ENCODE measurements around the gene PRR23E.

PRR23E gene

DNA sequence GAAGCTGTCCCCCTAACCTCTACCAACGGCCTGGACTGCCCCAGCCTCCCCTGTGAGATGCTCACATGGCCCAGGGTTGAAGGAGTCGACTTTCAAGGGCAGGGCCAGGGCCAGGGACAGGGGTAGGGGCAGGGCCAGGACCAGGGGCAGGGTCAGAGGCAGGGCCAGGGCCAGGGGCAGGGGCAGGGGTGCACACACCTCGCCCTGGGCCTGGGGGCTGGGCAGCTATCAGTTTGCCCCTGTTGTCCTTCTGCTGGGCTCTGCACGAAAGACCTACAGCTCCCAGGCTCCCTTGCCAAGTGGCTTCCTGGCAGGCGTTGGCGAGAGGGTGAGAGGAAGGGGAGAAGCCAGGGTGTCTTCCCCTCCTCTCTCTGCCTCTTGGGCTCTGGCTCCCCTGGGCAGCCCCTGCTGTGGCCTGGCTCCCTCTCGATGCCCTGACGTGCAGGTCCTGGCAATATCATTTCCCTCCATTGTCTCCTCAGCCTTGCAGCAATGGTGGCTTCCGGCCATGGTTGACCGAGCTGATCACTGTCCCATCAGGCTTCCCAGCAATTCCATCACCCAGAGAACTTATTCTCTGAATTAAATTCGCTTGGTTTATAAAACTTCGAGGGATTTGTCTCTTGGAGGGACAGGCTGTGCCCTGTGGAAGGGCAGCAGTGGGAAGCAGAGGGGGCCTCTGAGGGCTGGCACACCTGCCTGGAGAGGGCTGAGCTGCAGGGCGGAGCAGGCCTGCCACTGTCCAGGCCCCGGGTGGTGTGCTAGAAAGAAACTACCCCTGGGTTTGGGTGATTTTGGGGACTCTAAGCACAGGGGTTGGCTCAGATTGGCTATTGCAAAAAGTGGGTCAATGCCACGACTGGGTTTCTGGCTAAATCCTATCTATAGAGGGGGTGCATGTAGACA, 13.9 kb downstream of the PRR23E start:
- DNase-seq (ENCODE audit: low spot score), result no peak
- TF ChIP-seq, protein P1, sequence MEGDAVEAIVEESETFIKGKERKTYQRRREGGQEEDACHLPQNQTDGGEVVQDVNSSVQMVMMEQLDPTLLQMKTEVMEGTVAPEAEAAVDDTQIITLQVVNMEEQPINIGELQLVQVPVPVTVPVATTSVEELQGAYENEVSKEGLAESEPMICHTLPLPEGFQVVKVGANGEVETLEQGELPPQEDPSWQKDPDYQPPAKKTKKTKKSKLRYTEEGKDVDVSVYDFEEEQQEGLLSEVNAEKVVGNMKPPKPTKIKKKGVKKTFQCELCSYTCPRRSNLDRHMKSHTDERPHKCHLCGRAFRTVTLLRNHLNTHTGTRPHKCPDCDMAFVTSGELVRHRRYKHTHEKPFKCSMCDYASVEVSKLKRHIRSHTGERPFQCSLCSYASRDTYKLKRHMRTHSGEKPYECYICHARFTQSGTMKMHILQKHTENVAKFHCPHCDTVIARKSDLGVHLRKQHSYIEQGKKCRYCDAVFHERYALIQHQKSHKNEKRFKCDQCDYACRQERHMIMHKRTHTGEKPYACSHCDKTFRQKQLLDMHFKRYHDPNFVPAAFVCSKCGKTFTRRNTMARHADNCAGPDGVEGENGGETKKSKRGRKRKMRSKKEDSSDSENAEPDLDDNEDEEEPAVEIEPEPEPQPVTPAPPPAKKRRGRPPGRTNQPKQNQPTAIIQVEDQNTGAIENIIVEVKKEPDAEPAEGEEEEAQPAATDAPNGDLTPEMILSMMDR (IDR thresholded peaks at IDR 0.05; ENCODE audit: extremely low read depth, missing control alignments), result no peak

GRCh38 chr3:127207727-127208482, 15.0 kb downstream of the PRR23E start:
- TF ChIP-seq, protein P1 (IDR thresholded peaks at IDR 0.05; ENCODE audit: extremely low read depth, missing control alignments), result no peak
- no peak for DNase-seq (ENCODE audit: low spot score)

- TF ChIP-seq, protein P1 (IDR thresholded peaks at IDR 0.05; ENCODE audit: extremely low read depth, missing control alignments), result no peak
- DNase-seq (ENCODE audit: low spot score), result no peak
Observed at GRCh38 chr3:127208483-127209100, 15.7 kb downstream of the PRR23E start.

DNA sequence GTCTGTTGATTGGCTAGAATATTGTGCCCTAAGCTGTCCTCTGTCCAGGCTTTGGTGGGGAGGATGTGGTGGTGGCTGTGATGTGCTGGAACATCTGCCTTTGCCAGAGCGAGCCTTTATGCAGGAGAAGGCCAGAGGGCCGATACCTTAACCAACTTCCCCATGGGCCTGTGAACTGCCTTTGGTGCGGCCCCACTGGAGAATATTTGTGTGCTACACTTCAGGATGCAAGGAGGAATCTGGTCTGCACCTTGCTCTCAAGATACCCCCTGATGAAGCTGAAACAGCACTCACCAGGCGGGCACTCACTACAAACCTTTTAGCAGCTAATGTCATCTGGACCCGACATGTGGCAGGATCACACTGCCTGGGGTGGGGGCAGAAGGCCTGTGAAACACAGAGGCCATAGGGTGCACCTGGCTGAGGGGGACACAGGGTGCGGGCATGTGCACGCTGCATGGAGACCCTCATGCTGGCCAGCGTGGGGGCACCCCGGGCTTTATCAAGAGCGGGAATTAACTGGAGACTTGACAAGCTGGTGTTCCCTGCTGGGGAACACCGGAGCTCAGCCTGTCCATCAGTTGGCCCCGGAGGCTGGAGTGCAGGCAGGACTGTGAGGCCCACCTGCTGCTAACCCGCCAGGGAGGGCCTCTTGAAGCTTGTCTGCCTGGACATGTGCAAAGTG, 16.4 kb downstream of the PRR23E start:
- TF ChIP-seq, protein P1 (IDR thresholded peaks at IDR 0.05; ENCODE audit: extremely low read depth, missing control alignments), result no peak

DNA sequence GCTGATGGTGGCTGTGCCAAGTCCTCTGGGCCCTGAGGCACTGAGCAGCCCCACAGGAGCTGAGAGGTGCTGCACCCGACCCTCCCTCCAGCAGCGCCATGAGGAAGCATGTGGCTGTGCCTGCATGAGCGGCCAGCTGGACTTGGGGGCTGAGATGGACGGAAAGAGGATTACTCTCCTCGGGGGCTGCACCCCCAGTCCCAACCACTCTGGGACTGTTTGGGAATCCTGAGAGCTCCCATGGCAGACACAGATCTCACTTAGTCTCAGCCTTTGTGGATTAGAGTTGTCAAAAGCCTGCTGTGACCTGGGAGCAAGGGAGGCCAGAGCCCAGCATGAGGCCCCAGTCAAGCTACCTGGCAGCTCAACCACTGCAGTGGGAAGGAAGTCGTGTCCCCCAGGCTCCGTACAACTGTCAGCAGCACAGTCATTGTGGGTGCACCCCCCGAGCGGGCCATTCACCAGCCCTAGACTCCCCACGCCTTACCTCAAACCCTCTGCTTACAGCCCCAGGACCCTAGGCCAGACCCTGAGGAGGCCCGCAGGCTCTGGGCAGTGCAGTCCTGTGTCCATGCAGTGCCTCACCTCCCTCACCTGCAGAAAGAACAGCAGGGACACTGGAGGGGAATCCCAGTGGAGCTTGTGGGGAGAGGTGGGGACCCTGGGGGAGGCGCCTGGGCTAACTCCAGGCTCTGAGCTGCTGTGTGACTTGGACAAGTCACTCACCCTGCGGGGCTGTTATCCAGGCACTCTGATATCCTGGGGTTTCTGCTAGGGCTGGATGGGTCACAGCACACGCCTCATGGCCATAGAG, 17.1 kb downstream of the PRR23E start:
- DNase-seq (ENCODE audit: low spot score), result no peak
- TF ChIP-seq, protein P1 (IDR thresholded peaks at IDR 0.05; ENCODE audit: extremely low read depth, missing control alignments), result no peak

More for the DNA sequence above, 16.4 kb downstream of the PRR23E start:
- no peak for DNase-seq (ENCODE audit: low spot score)

DNA sequence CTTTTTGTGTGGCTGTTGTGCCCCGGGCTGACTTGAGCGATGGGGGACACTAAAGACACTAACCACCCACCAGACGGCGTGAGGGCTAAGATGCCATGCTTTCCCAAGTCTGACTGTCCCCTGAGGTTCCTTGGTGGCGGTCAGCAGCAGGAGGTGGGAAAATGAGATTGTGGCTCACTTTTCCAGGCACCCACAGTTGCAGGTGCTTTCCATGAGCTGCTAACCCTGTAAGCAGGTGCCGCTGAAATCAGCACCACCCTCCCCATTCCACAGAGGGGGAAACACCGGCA, 17.7 kb downstream of the PRR23E start:
- DNase-seq (ENCODE audit: low spot score), result no peak
- TF ChIP-seq, protein P1 (IDR thresholded peaks at IDR 0.05; ENCODE audit: extremely low read depth, missing control alignments), result no peak
